ENCODE measurements around the gene LRRC27. TPM values are rescaled to one million over a fixed set of nuclear protein-coding genes. Genes with fewer than 3 reads are reported as not detected.

Gene LRRC27
- total RNA-seq, 2 experiments from 2014 or later: 13.0 to 17.3 TPM

- BruUV-seq (replicated peaks): no TSS peak
- no peak for DNase-seq (ENCODE audit: low spot score)
- no peaks in the 10 kb centered on the region for H3K4me1 ChIP-seq (ENCODE audit: insufficient read depth, low read length, poor library complexity, severe bottlenecking)
- intact Hi-C loops (cut with micrococcal nuclease; ENCODE audit: unreplicated experiment): no loop called here
- no peak overlapping the region for H3K4me3 ChIP-seq (ENCODE audit: low read depth, low read length, poor library complexity, severe bottlenecking)
- no peaks in the 10 kb centered on the region for H3K9me2 ChIP-seq (ENCODE audit: insufficient read depth, low read length)
- no peak overlapping the region for H2AFZ ChIP-seq (ENCODE audit: low read length)
- no peaks in the 10 kb centered on the region for H3K36me3 ChIP-seq (ENCODE audit: insufficient read depth, low read length)
- no peak for TF ChIP-seq CTCF (conservative IDR thresholded peaks at IDR 0.05; ENCODE audit: low read length)
- no peak for TF ChIP-seq EZH2phosphoT487 (IDR thresholded peaks at IDR 0.05; ENCODE audit: borderline replicate concordance, low read depth, low read length)
- no peaks in the 10 kb centered on the region for H3K79me2 ChIP-seq (ENCODE audit: insufficient read depth, low read depth, low read length)
- H4K20me1 ChIP-seq (ENCODE audit: insufficient read depth, low read length): no peaks in the 10 kb centered on the region
- no peak overlapping the region for H3K4me2 ChIP-seq (ENCODE audit: low read length)
- ChIA-PET POLR2A (no interaction called here), CTCF (ENCODE audit: unreplicated experiment) (no interaction called here)
- H3K27ac ChIP-seq (ENCODE audit: low read depth, low read length, poor library complexity, severe bottlenecking): no peak overlapping the region
- no peaks in the 10 kb centered on the region for H3K9me3 ChIP-seq (ENCODE audit: low read length)
Observed at GRCh38 chr10:132283604-132284382, 48.2 kb upstream of the LRRC27 start.

- no peaks in the 10 kb centered on the region for H3K9me3 ChIP-seq (ENCODE audit: low read length)
Observed at GRCh38 chr10:132289439-132289838, 42.6 kb upstream of the LRRC27 start.

More at GRCh38 chr10:132289439-132289838, 42.6 kb upstream of the LRRC27 start:
- Histone ChIP-seq H3K36me3 (ENCODE audit: insufficient read depth, low read length) (no peaks in the 10 kb centered on the region), H3K27ac (ENCODE audit: low read depth, low read length, poor library complexity, severe bottlenecking) (no peak overlapping the region), H3K9me2 (ENCODE audit: insufficient read depth, low read length) (no peaks in the 10 kb centered on the region), H2AFZ (ENCODE audit: low read length) (no peak overlapping the region), H3K4me1 (ENCODE audit: insufficient read depth, low read length, poor library complexity, severe bottlenecking) (no peaks in the 10 kb centered on the region), H4K20me1 (ENCODE audit: insufficient read depth, low read length) (no peaks in the 10 kb centered on the region), H3K4me2 (ENCODE audit: low read length) (no peak overlapping the region), H3K79me2 (ENCODE audit: insufficient read depth, low read depth, low read length) (no peaks in the 10 kb centered on the region), H3K4me3 (ENCODE audit: low read depth, low read length, poor library complexity, severe bottlenecking) (no peak overlapping the region)
- TF ChIP-seq CTCF (conservative IDR thresholded peaks at IDR 0.05; ENCODE audit: low read length) (no peak), EZH2phosphoT487 (IDR thresholded peaks at IDR 0.05; ENCODE audit: borderline replicate concordance, low read depth, low read length) (no peak)
- intact Hi-C loops (cut with micrococcal nuclease; ENCODE audit: unreplicated experiment): no loop called here
- ChIA-PET CTCF (ENCODE audit: unreplicated experiment) (no interaction called here), POLR2A (no interaction called here)
- BruUV-seq (replicated peaks): no TSS peak
- DNase-seq (ENCODE audit: low spot score): no peak
